ENCODE measurements around the gene ULK4. TPM values are rescaled to one million over a fixed set of nuclear protein-coding genes. Genes with fewer than 3 reads are reported as not detected.

The ULK4 gene
- total RNA-seq, 2 donors from 2014 or later: 11.1 to 17.9 TPM

DNA sequence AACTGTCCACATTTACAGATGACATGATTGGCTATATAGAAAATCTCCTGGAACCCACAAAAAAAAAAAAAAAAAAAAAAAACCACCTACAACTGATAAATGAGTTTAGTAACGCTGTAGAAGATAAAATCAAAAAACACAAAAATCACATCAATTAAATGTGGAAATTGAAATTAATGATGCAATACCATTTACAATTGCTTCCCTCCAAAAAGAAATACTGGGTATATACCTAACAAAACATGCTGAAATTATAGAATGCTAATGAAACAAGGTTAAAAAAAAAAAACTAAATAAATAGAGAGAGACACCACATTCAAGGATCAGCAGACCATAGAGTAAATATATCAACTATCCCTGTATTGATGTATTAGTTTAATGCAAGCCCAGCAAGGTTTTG, 215.7 kb downstream of the ULK4 start:
- Mint-ChIP-seq H3K4me3 (no peak overlapping the region), H3K9me3 (no peaks in the 10 kb centered on the region), H3K4me1 (no peaks in the 10 kb centered on the region), H3K27me3 (ENCODE audit: insufficient read depth) (no peaks in the 10 kb centered on the region), H3K27ac (no peak overlapping the region), H3K36me3 (ENCODE audit: low read depth) (peaks cover 4% of the 10 kb centered on the region)
- Histone ChIP-seq H3K4me3 (ENCODE audit: low read length) (no peak overlapping the region), H3K9me3 (ENCODE audit: control insufficient read depth, low read length) (no peaks in the 10 kb centered on the region), H3K27me3 (ENCODE audit: control insufficient read depth, insufficient read depth, low read length, poor library complexity, severe bottlenecking) (no peaks in the 10 kb centered on the region), H3K9ac (ENCODE audit: extremely low read depth, low read length, poor library complexity, severe bottlenecking) (no peak overlapping the region), H3K27ac (ENCODE audit: low read depth, low read length) (no peak overlapping the region), H3K4me1 (ENCODE audit: control insufficient read depth, insufficient read depth, low read length) (no peaks in the 10 kb centered on the region), H3K36me3 (ENCODE audit: control insufficient read depth, insufficient read depth, low read length) (no peaks in the 10 kb centered on the region)
- DNase-seq: no peak
- no CpG with 5 or more reads among the region's 1 CpG for WGBS, 2 experiments (ENCODE audit: insufficient coverage in 1 of 2, insufficient read length in 1 of 2)
- TF ChIP-seq, protein P1, sequence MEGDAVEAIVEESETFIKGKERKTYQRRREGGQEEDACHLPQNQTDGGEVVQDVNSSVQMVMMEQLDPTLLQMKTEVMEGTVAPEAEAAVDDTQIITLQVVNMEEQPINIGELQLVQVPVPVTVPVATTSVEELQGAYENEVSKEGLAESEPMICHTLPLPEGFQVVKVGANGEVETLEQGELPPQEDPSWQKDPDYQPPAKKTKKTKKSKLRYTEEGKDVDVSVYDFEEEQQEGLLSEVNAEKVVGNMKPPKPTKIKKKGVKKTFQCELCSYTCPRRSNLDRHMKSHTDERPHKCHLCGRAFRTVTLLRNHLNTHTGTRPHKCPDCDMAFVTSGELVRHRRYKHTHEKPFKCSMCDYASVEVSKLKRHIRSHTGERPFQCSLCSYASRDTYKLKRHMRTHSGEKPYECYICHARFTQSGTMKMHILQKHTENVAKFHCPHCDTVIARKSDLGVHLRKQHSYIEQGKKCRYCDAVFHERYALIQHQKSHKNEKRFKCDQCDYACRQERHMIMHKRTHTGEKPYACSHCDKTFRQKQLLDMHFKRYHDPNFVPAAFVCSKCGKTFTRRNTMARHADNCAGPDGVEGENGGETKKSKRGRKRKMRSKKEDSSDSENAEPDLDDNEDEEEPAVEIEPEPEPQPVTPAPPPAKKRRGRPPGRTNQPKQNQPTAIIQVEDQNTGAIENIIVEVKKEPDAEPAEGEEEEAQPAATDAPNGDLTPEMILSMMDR (conservative IDR thresholded peaks at IDR 0.05): no peak

DNA sequence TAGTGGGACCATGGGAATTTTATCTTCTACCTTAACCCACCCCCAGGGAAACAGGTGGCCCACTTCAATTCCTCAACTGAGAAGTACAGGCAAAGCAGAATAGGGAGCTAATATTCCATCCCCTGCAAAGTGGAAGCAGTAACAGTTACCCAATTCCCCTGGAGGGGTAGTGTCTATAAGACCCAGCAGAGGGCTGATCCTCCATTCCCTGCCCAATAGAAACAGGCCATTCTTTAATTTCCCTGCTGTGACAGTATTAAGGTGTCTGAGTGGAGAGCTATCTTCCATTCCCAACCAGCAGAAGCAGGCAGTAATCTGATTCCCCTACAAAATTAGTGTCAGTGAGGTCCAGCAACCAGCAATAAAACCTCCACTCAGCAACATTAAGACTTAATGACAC, 219.8 kb downstream of the ULK4 start:
- no peaks in the 10 kb centered on the region for H3K27me3 Mint-ChIP-seq (ENCODE audit: insufficient read depth)
- DNase-seq: peak; percentile 46

DNA sequence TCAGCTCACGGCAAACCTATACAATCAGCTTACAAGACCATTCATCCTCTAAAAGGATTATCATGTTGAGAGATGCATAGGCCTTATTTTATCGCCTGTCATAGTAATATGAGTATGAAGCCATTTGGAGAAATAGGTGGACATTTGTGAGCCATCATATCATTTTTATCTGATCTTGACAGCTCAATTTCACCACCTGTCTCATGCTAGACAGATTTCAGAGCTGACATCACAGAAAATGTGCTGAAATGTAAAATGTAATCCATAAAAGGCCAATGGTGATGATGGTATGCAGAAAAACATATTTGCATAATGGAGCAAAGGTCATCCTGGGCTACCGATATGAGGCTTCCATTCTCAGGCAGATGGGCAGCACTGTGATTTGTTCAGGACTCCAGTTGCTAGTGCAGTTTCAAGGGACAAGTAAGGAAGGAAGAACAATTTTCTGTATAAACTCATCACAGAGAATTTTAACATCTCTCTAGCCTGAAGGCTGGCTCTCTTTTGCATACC, 221.5 kb downstream of the ULK4 start:
- no peak overlapping the region for H3K27ac Mint-ChIP-seq
- Histone ChIP-seq H3K9me3 (ENCODE audit: control insufficient read depth, low read length) (no peaks in the 10 kb centered on the region), H3K4me3 (ENCODE audit: low read length) (no peak overlapping the region), H3K4me1 (ENCODE audit: control insufficient read depth, insufficient read depth, low read length) (peaks cover 3% of the 10 kb centered on the region), H3K27ac (ENCODE audit: low read depth, low read length) (no peak overlapping the region), H3K27me3 (ENCODE audit: control insufficient read depth, insufficient read depth, low read length, poor library complexity, severe bottlenecking) (no peaks in the 10 kb centered on the region), H3K36me3 (ENCODE audit: control insufficient read depth, insufficient read depth, low read length) (no peaks in the 10 kb centered on the region), H3K9ac (ENCODE audit: extremely low read depth, low read length, poor library complexity, severe bottlenecking) (no peak overlapping the region)
- WGBS, 2 experiments (ENCODE audit: insufficient coverage in 1 of 2, insufficient read length in 1 of 2): 92 to 100% methylated on average over 1 to 3 of the region's 3 CpGs
- no peaks in the 10 kb centered on the region for H3K27me3 Mint-ChIP-seq (ENCODE audit: insufficient read depth)
- H3K9me3 Mint-ChIP-seq: peaks cover 6% of the 10 kb centered on the region
- no peak for DNase-seq
- H3K36me3 Mint-ChIP-seq (ENCODE audit: low read depth): peaks cover 2% of the 10 kb centered on the region
- no peak overlapping the region for H3K4me3 Mint-ChIP-seq
- H3K4me1 Mint-ChIP-seq: no peaks in the 10 kb centered on the region
- TF ChIP-seq, protein P1 (conservative IDR thresholded peaks at IDR 0.05): no peak

More for the DNA sequence above, 219.8 kb downstream of the ULK4 start:
- Mint-ChIP-seq H3K36me3 (ENCODE audit: low read depth) (peaks cover 2% of the 10 kb centered on the region), H3K4me3 (no peak overlapping the region), H3K27ac (no peak overlapping the region), H3K4me1 (no peaks in the 10 kb centered on the region), H3K9me3 (peaks cover 3% of the 10 kb centered on the region)
- Histone ChIP-seq H3K27me3 (ENCODE audit: control insufficient read depth, insufficient read depth, low read length, poor library complexity, severe bottlenecking) (no peaks in the 10 kb centered on the region), H3K4me1 (ENCODE audit: control insufficient read depth, insufficient read depth, low read length) (peaks cover 3% of the 10 kb centered on the region), H3K9me3 (ENCODE audit: control insufficient read depth, low read length) (no peaks in the 10 kb centered on the region), H3K36me3 (ENCODE audit: control insufficient read depth, insufficient read depth, low read length) (no peaks in the 10 kb centered on the region), H3K27ac (ENCODE audit: low read depth, low read length) (no peak overlapping the region), H3K4me3 (ENCODE audit: low read length) (no peak overlapping the region), H3K9ac (ENCODE audit: extremely low read depth, low read length, poor library complexity, severe bottlenecking) (no peak overlapping the region)
- TF ChIP-seq, protein P1 (conservative IDR thresholded peaks at IDR 0.05): peak; percentile 21

All from endodermal cell (in vitro differentiated cells).